ENCODE data around the gene ARIH1. TPM values are rescaled to one million over a fixed set of nuclear protein-coding genes. Genes with fewer than 3 reads are reported as not detected.

The ARIH1 gene
- total RNA-seq, 6 experiments from 2014 or later = 138 to 171 (median 159) TPM

DNA sequence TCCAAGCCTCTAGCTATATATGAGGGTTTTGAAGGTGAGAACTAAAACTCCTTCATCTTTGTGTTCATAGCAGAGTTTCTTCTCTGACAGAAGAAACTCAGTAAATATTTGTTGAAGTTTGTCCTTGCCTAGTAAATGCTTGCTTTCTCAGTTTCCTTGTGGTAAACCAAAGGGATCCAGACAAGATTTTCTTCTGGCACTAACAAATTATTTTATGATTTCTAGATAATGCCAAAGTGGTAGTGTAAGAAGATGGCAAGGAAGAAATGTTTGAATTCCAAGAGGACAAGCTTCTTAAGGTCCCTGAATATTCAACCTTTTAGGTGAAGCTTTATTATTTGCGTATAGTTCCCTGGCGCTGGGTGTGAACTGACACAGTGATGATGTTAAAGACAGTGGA, 14.4 kb downstream of the ARIH1 start:
- H3K4me1 Mint-ChIP-seq (ENCODE audit: low read depth) = peaks cover 76% of the 10 kb centered on the region

DNA sequence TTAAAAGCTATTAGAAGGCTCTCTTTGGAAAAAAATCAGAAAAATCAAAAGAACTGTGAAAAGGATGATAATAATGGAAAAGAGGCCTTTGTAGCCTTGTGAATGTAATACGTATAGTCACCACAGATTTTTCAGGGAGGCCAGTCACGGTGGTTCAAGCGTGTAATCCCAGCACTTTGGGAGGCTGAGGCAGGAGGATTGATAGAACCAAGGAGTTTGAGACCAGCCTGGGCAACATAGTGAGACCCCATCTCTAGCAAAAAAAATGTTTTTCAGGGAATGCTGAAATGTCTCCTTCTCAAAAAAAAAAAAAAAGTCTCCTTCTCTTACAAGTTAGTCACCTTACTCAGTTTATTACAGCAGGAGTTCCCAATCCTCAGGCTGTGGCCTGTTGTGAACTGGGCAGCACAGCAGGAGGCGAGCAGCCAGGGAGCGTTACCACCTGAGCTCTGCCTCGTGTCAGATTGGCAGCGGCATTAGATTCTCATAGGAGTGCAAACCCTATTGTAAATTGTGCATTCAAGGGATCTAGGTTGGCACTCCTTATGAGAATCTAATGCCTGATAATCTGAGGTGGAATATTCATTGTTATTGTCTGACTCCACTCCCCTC, 15.9 kb downstream of the ARIH1 start:
- Mint-ChIP-seq H3K36me3 (ENCODE audit: low read depth) (peaks cover 15% of the 10 kb centered on the region), H3K4me1 (ENCODE audit: low read depth) (peaks cover 85% of the 10 kb centered on the region), H3K9me3 (no peaks in the 10 kb centered on the region), H3K27ac (peak overlapping the region; percentile 2; the same call in 1 of the 2 replicates), H3K27me3 (ENCODE audit: insufficient read depth) (no peaks in the 10 kb centered on the region), H3K4me3 (no peak overlapping the region)
- TF ChIP-seq, protein P1, sequence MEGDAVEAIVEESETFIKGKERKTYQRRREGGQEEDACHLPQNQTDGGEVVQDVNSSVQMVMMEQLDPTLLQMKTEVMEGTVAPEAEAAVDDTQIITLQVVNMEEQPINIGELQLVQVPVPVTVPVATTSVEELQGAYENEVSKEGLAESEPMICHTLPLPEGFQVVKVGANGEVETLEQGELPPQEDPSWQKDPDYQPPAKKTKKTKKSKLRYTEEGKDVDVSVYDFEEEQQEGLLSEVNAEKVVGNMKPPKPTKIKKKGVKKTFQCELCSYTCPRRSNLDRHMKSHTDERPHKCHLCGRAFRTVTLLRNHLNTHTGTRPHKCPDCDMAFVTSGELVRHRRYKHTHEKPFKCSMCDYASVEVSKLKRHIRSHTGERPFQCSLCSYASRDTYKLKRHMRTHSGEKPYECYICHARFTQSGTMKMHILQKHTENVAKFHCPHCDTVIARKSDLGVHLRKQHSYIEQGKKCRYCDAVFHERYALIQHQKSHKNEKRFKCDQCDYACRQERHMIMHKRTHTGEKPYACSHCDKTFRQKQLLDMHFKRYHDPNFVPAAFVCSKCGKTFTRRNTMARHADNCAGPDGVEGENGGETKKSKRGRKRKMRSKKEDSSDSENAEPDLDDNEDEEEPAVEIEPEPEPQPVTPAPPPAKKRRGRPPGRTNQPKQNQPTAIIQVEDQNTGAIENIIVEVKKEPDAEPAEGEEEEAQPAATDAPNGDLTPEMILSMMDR (IDR thresholded peaks at IDR 0.05) = no peak
- DNase-seq = no peak

More for the DNA sequence above, 14.4 kb downstream of the ARIH1 start:
- no peak for DNase-seq
- no peak overlapping the region for H3K27ac Mint-ChIP-seq
- H3K9me3 Mint-ChIP-seq = no peaks in the 10 kb centered on the region
- H3K4me3 Mint-ChIP-seq = no peak overlapping the region
- TF ChIP-seq, protein P1 (IDR thresholded peaks at IDR 0.05) = no peak
- no peaks in the 10 kb centered on the region for H3K27me3 Mint-ChIP-seq (ENCODE audit: insufficient read depth)
- H3K36me3 Mint-ChIP-seq (ENCODE audit: low read depth) = peaks cover 14% of the 10 kb centered on the region

DNA sequence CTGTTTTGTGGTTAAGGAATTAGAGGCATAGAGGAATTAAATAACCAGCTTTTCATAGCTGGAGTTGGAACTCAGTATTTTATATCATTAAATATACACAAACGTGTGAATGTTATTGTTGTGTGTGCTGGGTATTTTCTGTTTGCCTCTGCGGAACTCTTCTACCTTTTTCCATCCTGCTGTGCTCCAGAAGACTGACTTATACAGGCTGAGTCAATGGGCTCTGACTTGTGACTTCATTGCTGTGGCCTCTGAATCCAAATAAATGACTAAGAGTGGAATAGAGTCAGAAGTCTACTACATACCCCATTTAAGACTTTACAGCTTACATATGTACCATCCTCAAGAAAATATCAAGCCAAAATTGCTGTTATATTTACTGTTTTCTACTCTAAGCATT, 17.6 kb downstream of the ARIH1 start:
- Mint-ChIP-seq H3K27me3 (ENCODE audit: insufficient read depth) (no peaks in the 10 kb centered on the region), H3K9me3 (no peaks in the 10 kb centered on the region), H3K4me3 (peak overlapping the region; percentile 70), H3K27ac (peak overlapping the region; percentile 66), H3K36me3 (ENCODE audit: low read depth) (peaks cover 13% of the 10 kb centered on the region), H3K4me1 (ENCODE audit: low read depth) (peaks cover 77% of the 10 kb centered on the region)
- peak; percentile 81 for DNase-seq
- TF ChIP-seq, protein P1 (IDR thresholded peaks at IDR 0.05) = no peak

DNA sequence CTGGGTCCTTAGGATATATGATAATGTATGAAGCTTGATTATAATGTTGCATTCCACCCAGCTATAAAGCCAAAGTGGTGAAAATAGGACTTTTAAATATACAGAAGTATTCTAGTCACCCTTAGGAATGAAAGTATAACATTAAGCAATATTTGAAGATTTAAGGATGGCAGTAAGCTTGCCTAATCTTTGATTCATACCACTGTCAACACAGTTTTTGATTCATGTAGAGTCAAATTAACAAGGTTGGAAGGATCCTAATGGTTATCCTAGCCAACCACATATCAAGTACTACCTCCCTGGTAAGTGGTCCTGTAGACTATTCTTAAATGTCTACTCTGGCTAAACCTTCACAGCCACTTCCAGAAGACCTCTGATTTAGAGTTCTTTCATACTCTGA, 18.6 kb downstream of the ARIH1 start:
- Mint-ChIP-seq H3K27ac (no peak overlapping the region), H3K27me3 (ENCODE audit: insufficient read depth) (no peaks in the 10 kb centered on the region), H3K9me3 (no peaks in the 10 kb centered on the region), H3K4me1 (ENCODE audit: low read depth) (peaks cover 78% of the 10 kb centered on the region), H3K36me3 (ENCODE audit: low read depth) (peaks cover 13% of the 10 kb centered on the region), H3K4me3 (no peak overlapping the region)
- DNase-seq = no peak
- TF ChIP-seq, protein P1 (IDR thresholded peaks at IDR 0.05) = no peak

DNA sequence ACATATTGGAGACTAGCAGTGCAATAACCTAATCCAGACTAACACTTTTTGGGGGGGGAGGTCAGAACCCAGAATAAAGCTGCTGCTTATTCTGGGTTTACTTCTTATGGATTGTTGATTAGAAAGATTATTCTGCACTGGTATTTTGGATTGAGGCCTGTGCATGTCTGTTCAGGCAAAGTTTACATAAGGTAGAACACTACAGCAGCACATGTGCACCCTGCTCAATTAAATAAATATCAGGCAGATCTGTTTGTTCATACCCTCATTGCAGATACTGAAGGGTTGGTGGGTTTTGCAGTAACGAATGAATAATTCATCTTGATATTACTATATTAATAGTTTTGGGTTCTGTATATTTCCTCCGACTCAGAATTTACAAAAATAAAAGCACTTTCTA, 19.1 kb downstream of the ARIH1 start:
- Mint-ChIP-seq H3K4me1 (ENCODE audit: low read depth) (peaks cover 77% of the 10 kb centered on the region), H3K9me3 (no peaks in the 10 kb centered on the region), H3K27me3 (ENCODE audit: insufficient read depth) (no peaks in the 10 kb centered on the region), H3K4me3 (no peak overlapping the region), H3K27ac (no peak overlapping the region), H3K36me3 (ENCODE audit: low read depth) (peaks cover 13% of the 10 kb centered on the region)
- TF ChIP-seq, protein P1 (IDR thresholded peaks at IDR 0.05) = no peak
- no peak for DNase-seq
